A549 treated with dexamethasone at 1 μM for 4 hours (cell line): Measurements from ENCODE around the gene ST13. TPM values are rescaled to one million over a fixed set of nuclear protein-coding genes. Genes with fewer than 3 reads are reported as not detected.

Experiments
- total RNA-seq: library from RNA; stranded (reverse); fragments of 200-300 nt; extraction: Qiagen RNA extraction; gene quantifications from 5 replicates; pipeline ENCODE4 v1.2.3, GENCODE V29; 2022

The ST13 gene
- total RNA-seq: 184 to 198 TPM (median 188 TPM) in 5 replicates

DNA sequence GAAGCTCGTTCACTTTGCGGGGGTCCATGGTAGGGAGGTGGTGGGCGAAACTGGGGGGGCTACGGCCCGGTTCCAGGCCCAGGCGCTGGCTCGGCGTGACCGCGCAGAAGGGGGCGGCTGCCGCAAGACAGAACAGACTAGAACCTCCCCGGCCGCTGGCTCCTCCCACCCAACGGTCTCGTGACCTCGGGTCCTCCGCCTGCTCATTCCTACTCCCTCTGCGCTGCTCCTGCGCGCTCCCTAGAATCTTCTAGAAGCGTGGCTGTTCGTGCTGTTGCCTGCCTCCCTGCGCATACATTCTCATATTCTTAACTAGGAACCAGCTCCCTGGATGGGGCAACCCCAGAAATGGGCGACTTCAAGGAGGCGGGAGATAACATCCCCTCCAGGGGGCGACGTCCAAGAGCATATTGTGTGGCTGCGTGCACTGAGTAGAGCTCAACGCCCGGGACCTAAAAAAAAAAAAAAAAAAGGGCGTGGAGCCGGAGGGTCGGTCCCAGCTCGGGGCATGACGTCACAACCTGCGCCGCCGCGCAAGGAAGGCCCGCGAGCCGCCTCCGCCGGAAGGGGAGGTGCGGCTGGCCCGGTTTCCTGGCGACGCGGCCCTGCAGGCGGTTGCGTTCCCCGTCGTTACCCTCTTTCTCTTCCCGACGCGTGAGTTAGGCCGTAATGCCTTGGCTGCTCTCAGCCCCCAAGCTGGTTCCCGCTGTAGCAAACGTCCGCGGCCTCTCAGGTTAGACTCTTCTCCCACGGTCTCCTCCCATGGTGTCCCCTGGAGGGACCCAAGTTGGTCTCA is at the start of gene ST13, which contains the start of gene XPNPEP3:
Gene ST13 (minus strand): TSS at position 127 of the 796 bp plus-strand sequence. CDS start 99 bp downstream, at position 28.
Gene XPNPEP3 (plus strand): TSS at position 636 of the 796 bp plus-strand sequence. CDS start 34 bp downstream, at position 670.

DNA sequence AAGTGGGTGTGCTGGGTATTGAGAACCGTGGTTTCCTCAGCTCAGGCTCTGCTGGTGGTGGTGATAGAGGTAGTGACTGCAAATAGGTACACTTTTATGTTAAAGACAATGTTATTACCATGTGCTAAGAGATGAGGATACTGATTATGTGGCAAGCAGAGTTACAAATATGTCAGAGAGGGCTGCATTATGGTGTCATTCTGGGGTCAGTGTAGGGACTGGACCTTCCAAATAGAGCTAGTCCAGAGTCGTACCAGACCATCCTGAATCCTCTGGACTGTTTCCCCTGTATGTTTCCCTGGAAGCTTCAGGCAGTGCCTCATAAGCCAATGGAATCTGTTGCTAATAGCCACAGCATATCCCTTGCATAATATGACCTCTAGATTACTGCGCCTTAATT is 5.6 kb upstream of the ST13 start, which contains the start of gene DNAJB7:
Gene DNAJB7 (minus strand): TSS at position 101 of the 400 bp plus-strand sequence. CDS start 119 bp downstream, outside the sequence.

DNA sequence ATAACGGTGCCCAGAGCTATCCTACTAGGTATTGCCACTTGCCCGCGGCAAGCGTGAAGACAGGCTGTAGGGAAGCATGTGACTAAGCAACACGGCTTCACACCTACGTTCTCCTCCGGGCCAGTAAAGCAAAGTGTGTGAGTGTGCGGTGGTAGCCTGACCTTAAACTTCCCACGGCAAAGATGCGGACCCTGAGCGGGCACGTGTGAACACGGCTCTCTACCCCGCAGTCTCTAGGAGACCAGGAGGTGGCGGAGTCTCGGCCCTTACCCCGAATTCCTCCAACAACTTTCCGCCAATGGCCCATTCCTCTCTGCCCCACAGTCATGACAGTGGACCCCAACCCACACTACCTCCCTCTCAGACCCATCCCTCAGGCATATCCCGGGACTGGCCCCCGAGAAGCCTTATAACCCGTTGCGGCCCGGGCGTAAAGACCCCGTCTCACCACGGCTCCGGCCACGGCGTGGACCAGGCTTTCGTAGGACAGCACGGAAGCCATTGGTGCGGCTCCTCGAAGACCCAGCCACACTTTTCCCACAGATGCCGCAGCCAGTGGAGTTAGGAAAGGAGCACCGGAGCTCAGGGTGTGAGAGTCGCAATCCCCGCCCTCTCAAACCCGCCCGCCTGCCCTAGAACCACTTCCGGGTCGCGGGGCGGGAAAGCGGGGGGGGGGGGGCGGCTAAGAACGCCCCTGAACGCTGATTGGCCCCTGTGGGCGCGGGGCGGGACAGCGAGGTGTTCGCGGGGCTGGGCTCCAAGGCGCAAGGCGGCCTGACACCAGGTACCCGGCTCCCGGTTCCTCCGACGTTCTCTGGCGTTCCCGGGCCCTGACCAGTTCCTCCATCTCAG is 37.5 kb downstream of the ST13 start, which contains the start of gene SLC25A17:
Gene SLC25A17 (minus strand): TSS at position 600 of the 852 bp plus-strand sequence. CDS start 98 bp downstream, at position 502.

Other genes starting within 250 kb of the ST13 start
- gene MRTFA, start 219.9 kb downstream of the ST13 start, total RNA-seq: 44.3 to 66.6 TPM (median 62.5 TPM) in 5 replicates
- gene MCHR1, start 177.2 kb downstream of the ST13 start, total RNA-seq: not detected in 5 replicates
- gene SLC25A17, start 37.3 kb downstream of the ST13 start, total RNA-seq: 19.4 to 22.0 TPM (median 19.9 TPM) in 5 replicates
- gene XPNPEP3, start 509 bp upstream of the ST13 start, total RNA-seq: 6.7 to 10.6 TPM (median 9.5 TPM) in 5 replicates
- not detected in 5 replicates for gene DNAJB7, start 5.5 kb upstream of the ST13 start, total RNA-seq
- gene RBX1, start 94.7 kb upstream of the ST13 start, total RNA-seq: 40.4 to 56.4 TPM (median 40.9 TPM) in 5 replicates
- 19.8 to 27.4 TPM (median 24.7 TPM) in 5 replicates for gene EP300, start 236.0 kb upstream of the ST13 start, total RNA-seq